PC-3 (cell line): Measurements from ENCODE around the gene NIPSNAP2.

Source experiments
- EZH2 ChIP-seq: fragments of 300-600 bp; sonication (generic); IDR thresholded peaks from one replicate; pipeline ENCODE4 v1.6.1; 2017; ENCODE audit warnings: antibody characterized with exemption, mild to moderate bottlenecking, low read length; ENCODE audit not compliant: unreplicated experiment
- EZH2phosphoT487 ChIP-seq: fragments of 300-600 bp; sonication (generic); IDR thresholded peaks from 2 replicates; pipeline ENCODE4 v1.6.1; 2018; ENCODE audit warnings: mild to moderate bottlenecking, antibody characterized with exemption, low read length, borderline replicate concordance
- TF ChIP-seq, protein P1 (sequence below): fragments of 300-600 bp; sonication (generic); conservative IDR thresholded peaks from 2 replicates; pipeline ENCODE4 v1.5.1; 2017; ENCODE audit warnings: antibody characterized with exemption, low read depth, mild to moderate bottlenecking, low read length

DNA sequence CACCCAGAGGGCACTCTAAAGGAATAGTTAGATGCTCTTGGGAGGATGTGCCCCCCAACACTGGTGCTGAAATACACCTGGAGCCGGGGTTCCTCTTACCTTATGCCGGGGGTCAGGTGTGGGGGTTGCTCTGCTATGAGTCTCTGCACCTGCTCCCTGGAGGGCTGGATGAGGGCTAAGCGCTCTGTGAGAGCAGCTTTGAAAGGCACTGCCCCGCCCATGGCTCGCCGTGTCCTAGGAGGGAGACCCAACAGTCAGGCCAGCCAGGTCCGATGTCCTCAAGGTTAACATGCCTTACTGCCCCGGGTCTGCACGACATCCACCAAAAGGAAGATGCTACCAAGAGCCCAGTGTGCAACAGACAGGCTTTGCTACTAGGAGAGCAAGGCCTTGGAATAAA is 55.1 kb downstream of the NIPSNAP2 start:
- TF ChIP-seq, protein P1, sequence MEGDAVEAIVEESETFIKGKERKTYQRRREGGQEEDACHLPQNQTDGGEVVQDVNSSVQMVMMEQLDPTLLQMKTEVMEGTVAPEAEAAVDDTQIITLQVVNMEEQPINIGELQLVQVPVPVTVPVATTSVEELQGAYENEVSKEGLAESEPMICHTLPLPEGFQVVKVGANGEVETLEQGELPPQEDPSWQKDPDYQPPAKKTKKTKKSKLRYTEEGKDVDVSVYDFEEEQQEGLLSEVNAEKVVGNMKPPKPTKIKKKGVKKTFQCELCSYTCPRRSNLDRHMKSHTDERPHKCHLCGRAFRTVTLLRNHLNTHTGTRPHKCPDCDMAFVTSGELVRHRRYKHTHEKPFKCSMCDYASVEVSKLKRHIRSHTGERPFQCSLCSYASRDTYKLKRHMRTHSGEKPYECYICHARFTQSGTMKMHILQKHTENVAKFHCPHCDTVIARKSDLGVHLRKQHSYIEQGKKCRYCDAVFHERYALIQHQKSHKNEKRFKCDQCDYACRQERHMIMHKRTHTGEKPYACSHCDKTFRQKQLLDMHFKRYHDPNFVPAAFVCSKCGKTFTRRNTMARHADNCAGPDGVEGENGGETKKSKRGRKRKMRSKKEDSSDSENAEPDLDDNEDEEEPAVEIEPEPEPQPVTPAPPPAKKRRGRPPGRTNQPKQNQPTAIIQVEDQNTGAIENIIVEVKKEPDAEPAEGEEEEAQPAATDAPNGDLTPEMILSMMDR, result no peak
- no peak for TF ChIP-seq EZH2phosphoT487
- TF ChIP-seq EZH2, result no peak
